ENCODE data around the gene RPL39L. TPM values are rescaled to one million over a fixed set of nuclear protein-coding genes. Genes with fewer than 3 reads are reported as not detected.

Gene RPL39L
- total and polyA plus RNA-seq, 2 of the 4 experiments (the other 2 are of a cell fraction): 18.1 to 34.6 TPM

DNA sequence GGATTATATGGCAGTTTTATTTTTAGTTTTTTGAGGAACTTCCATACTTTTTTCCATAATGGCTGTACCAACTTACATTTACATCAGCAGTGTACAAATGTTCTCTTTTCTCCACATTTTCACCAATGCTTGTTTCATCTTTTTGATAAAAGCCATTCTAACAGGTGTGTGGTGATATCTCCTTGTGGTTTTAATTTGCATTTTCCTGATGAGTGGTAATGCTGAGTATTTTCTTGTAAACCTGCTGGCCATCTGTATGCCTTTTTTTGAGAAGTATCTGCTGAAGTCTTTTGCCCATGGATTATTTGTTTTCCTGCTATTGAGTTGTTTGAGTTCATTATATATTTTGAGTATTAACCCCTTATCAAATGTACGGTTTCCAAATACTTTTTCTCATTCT, 50.6 kb downstream of the RPL39L start:
- Histone ChIP-seq H2BK120ac (ENCODE audit: low read depth, low read length) (no peak overlapping the region), H3K27ac (ENCODE audit: insufficient read depth, low read length) (no peak overlapping the region), H3K4me3 (ENCODE audit: insufficient read depth, low read depth, low read length) (no peak overlapping the region), H2BK20ac (ENCODE audit: low read depth, low read length) (no peak overlapping the region), H3K23ac (ENCODE audit: low read depth, low read length) (no peak overlapping the region), H4K91ac (ENCODE audit: insufficient read depth, low read depth, low read length) (no peak overlapping the region), H4K20me1 (ENCODE audit: insufficient read depth, low read length) (no peaks in the 10 kb centered on the region), H3K9me3 (ENCODE audit: control insufficient read depth, insufficient read depth, low read length) (no peaks in the 10 kb centered on the region), H2BK5ac (ENCODE audit: low read depth, low read length, poor library complexity, severe bottlenecking) (no peak overlapping the region), H2BK15ac (ENCODE audit: low read depth, low read length) (no peak overlapping the region), H4K8ac (ENCODE audit: low read depth in 2 of 2, low read length in 2 of 2) (no peak overlapping the region), H3K4me2 (ENCODE audit: low read depth, low read length) (no peak overlapping the region), H3K4ac (ENCODE audit: low read depth, low read length) (no peak overlapping the region), H3K79me1 (ENCODE audit: low read depth in 1 of 2, low read length in 2 of 2) (no peaks in the 10 kb centered on the region), H3K36me3 (ENCODE audit: control insufficient read depth, insufficient read depth, low read length) (no peaks in the 10 kb centered on the region), H2AK5ac (ENCODE audit: low read depth, low read length) (no peak overlapping the region), H3K9ac (ENCODE audit: low read depth, low read length) (no peak overlapping the region), H3K14ac (replicated peaks; ENCODE audit: low read depth, low read length) (no peak overlapping the region), H3K4me1 (ENCODE audit: control insufficient read depth, insufficient read depth, low read length) (no peaks in the 10 kb centered on the region; the same call in 1 of the 2 replicates), H3K9me1 (ENCODE audit: insufficient read depth, low read length) (no peaks in the 10 kb centered on the region; the same call in 1 of the 2 replicates), H2AFZ (replicated peaks; ENCODE audit: low read length, poor library complexity) (no peak overlapping the region), H2AK9ac (replicated peaks; ENCODE audit: low read depth, low read length, poor library complexity) (no peak overlapping the region), H3K18ac (ENCODE audit: low read depth, low read length) (no peak overlapping the region), H3K27me3 (ENCODE audit: control insufficient read depth, insufficient read depth, low read length) (no peaks in the 10 kb centered on the region), H4K5ac (ENCODE audit: low read depth, low read length) (no peak overlapping the region), H3K56ac (ENCODE audit: extremely low read depth, insufficient read depth, low read length) (no peak overlapping the region)
- ChIA-PET POLR2A (ENCODE audit: unreplicated experiment) (no interaction called here), CTCF (no interaction called here)
- in situ Hi-C loops (cut with MboI; ENCODE audit: low sequenced_read_pairs): no loop called here
- dilution Hi-C loops (cut with HindIII; ENCODE audit: low sequenced_read_pairs, unreplicated experiment): no loop called here
- DNase-seq (no peak), ATAC-seq (ENCODE audit: low read depth) (no peak)
- WGBS, 2 experiments (ENCODE audit: extremely low coverage in 2 of 2, insufficient read length in 1 of 2): no CpG with 5 or more reads among the region's 1 CpG
- TF ChIP-seq MXI1 (IDR thresholded peaks at IDR 0.05; ENCODE audit: borderline replicate concordance, low read depth, low read length): no peak
- no peak for TF ChIP-seq CHD1 (IDR thresholded peaks at IDR 0.05; ENCODE audit: low read depth, low read length)
- TF ChIP-seq RFX5 (IDR thresholded peaks at IDR 0.05; ENCODE audit: low read depth, low read length): no peak
- TF ChIP-seq RAD21 (IDR thresholded peaks at IDR 0.05; ENCODE audit: low read length): no peak
- TF ChIP-seq RCOR1 (IDR thresholded peaks at IDR 0.05; ENCODE audit: insufficient replicate concordance, low read length): no peak
- TF ChIP-seq, protein P1, sequence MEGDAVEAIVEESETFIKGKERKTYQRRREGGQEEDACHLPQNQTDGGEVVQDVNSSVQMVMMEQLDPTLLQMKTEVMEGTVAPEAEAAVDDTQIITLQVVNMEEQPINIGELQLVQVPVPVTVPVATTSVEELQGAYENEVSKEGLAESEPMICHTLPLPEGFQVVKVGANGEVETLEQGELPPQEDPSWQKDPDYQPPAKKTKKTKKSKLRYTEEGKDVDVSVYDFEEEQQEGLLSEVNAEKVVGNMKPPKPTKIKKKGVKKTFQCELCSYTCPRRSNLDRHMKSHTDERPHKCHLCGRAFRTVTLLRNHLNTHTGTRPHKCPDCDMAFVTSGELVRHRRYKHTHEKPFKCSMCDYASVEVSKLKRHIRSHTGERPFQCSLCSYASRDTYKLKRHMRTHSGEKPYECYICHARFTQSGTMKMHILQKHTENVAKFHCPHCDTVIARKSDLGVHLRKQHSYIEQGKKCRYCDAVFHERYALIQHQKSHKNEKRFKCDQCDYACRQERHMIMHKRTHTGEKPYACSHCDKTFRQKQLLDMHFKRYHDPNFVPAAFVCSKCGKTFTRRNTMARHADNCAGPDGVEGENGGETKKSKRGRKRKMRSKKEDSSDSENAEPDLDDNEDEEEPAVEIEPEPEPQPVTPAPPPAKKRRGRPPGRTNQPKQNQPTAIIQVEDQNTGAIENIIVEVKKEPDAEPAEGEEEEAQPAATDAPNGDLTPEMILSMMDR (conservative IDR thresholded peaks at IDR 0.05; ENCODE audit: low read depth, low read length): no peak
- no peak for TF ChIP-seq BHLHE40 (IDR thresholded peaks at IDR 0.05; ENCODE audit: low read depth, low read length)
- no peak for TF ChIP-seq NFE2L2 (IDR thresholded peaks at IDR 0.05; ENCODE audit: low read depth, low read length)
- no TSS peak for BruUV-seq (replicated peaks)
- intact Hi-C loops (cut with micrococcal nuclease): no loop called here

Measured in IMR-90 (cell line).